AG10803 (cell line): ENCODE results near the gene DIAPH1.

Experiments used
- DNase-seq: peaks from one replicate; pipeline ENCODE4 v3.0.0; 2010; ENCODE audit warnings: low read depth
- H3K4me3 ChIP-seq: 2 replicates; pipeline ENCODE4 v1.5.1; 2011; ENCODE audit warnings: mild to moderate bottlenecking, low read length, control low read depth
- CTCF ChIP-seq: conservative IDR thresholded peaks from 2 replicates; pipeline ENCODE4 v1.5.1; 2011; ENCODE audit warnings: mild to moderate bottlenecking, low read length, control low read depth, inconsistent platforms

The DIAPH1 gene

DNA sequence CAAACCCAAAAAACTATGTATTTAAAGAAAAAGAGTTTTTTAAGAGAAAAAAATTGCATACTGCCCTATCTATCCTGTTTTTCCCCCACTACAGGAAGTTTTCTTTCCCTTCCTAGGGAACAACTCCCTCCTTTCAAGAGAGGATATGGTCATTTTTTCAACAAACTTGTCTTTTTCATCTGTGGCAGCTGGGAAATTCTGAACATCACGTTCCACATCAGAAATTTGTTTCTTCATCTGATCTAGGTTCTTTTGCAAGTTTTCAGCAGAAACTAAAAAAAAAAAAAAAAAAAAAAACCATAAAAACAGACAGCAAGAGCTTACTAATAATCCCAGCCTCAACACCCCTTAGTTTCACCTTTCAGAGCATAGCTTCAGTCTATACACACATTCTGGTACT, 91.4 kb downstream of the DIAPH1 start:
- no peak overlapping the region for H3K4me3 ChIP-seq
- TF ChIP-seq CTCF, result no peak
- DNase-seq, result no peak

- no peak overlapping the region for H3K4me3 ChIP-seq
- no peak for DNase-seq
- no peak for TF ChIP-seq CTCF
Measured at GRCh38 chr5:141525653-141526052, 93.1 kb downstream of the DIAPH1 start.

- TF ChIP-seq CTCF, result peak; percentile 96
- H3K4me3 ChIP-seq, result peak overlapping the region; percentile 20
- DNase-seq, result peak; percentile 96
Measured at GRCh38 chr5:141524604-141525597, 93.9 kb downstream of the DIAPH1 start.

DNA sequence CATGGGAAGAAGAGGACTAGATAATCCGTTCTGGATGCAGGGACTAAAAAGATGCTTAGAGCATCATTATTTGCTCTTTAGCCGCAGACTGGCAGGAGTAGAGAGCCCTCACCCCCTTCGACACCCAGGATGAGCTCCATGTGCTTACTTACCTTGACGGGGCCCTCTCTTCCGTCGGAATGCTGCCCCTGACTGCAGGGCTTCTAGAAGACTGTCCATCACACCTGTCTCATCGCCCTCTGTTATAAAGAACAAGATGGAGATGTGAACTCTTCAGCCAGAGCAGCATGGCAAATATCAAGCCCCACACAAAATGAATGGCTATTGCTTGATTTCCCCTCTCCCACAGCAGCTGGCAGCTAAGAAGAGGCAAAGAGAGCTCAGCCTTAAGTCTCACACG, 94.8 kb downstream of the DIAPH1 start:
- DNase-seq, result no peak
- no peak for TF ChIP-seq CTCF
- H3K4me3 ChIP-seq, result no peak overlapping the region

DNA sequence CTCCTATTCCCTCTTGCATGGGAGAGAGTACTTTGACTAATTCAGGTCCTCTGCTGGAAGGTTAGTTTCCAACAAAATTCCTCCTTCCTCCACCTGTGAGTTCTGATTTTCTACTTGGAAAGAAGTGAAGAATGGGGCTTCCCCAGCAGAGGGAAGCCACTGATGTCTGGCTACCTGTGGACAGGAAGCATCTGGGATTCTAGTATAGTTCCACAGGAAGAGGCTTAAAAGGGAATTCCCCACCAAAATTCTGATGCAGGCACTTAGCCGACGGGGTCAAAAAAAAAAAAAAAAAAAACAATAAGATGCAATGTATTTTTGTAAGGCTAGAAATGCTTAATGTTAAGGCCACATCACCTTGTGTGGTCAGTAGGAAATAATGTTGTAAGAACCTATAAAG, 96.5 kb downstream of the DIAPH1 start:
- no peak for DNase-seq
- H3K4me3 ChIP-seq, result no peak overlapping the region
- TF ChIP-seq CTCF, result no peak

DNA sequence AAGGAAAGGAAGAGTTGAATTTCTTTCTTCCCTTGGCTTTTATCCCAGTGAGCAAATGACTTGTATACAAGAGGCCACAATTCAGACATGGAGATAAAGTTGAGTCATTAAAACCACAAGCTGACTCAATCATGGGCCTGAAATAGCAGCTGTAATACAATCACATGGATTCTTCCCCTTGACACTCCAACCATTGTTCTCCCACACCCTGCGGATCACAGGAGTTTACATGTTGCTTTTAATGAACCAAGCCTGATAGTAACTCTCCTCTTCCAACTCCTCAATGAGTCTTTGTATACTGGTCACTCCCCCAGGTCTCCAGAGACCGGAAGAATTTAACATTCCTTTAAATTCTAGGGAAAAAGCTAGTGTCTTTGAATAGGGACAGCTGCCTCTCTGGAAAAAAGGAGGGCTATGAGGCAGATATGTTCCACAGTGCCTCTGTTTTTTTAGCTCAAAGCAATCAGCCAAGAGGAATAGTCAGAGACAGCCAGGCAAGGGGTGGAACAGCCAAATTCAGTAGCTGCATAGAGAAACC, 97.5 kb downstream of the DIAPH1 start:
- H3K4me3 ChIP-seq, result no peak overlapping the region
- no peak for TF ChIP-seq CTCF
- DNase-seq, result peak; percentile 99
